ES-I3 (cell line): ENCODE measurements around the gene RAVER1.
A peak's percentile ranks its signal among the peaks of the same experiment; 100 is the strongest.
"Not testable (repeated sequence)": the region's sequence is repeated elsewhere in the genome, so short reads cannot be mapped to it uniquely, and the experiment has no call there.

Source experiments
- H3K36me3 ChIP-seq: 2 replicates; pipeline ENCODE4 v1.6.1; 2013; ENCODE audit warnings: mild to moderate bottlenecking, low read length, control low read depth, moderate library complexity; ENCODE audit not compliant: insufficient read depth
- H3K4me1 ChIP-seq: 2 replicates; pipeline ENCODE4 v1.6.1; 2013; ENCODE audit warnings: mild to moderate bottlenecking, control low read depth, low read length; ENCODE audit not compliant: insufficient read depth
- H3K9ac ChIP-seq: 2 replicates; pipeline ENCODE4 v1.6.1; 2013; ENCODE audit warnings: low read depth, mild to moderate bottlenecking, low read length, moderate library complexity
- H3K9me3 ChIP-seq: 2 replicates; pipeline ENCODE4 v1.6.1; 2013; ENCODE audit warnings: mild to moderate bottlenecking, low read length, moderate library complexity; ENCODE audit not compliant: control insufficient read depth, insufficient read depth

The RAVER1 gene

DNA sequence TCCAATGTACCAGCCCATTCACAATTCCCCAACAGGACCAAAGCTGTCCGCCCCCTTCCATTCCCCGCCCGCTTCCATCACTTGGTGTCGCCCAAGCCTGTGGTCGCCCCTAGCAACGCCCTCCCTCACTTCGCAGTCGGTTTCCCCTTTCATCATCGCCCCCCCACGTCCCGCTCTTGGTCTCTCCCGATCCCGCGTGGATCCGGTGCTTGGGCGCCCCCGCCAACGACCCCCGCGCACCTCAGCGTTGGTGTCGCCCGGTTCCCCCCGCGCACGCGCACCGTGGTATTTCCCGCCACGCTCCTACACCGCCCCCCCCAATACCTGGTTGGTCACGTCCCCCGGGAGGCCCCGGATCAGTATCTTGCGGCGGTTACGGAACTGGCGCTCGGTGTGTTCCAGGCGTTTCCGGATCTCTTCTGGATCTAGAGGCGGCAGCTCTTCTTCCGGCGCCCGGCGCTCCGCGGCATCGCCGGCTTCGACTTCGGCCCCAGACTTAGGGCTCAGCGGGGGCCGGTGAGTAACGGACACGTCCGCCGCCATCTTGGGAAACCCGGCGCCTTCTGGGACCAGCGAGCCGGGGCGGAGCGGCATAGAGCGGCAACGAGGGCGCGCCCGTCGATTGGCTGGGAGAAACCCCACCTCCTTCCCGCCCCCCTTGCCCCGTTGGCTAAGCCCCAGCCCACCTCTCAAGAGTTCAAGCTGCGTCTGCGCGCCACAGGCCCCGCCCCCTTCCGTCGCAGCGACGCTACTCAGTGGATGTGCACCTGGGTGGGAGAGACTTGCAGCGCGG lies at the start of gene RAVER1:
TSS of gene RAVER1 (minus strand) at position 565 of the 793 bp plus-strand sequence. CDS start at position 543, 22 bp downstream.
- peaks cover 4% of the 10 kb centered on the region; the same call in 1 of the 2 replicates for H3K4me1 ChIP-seq
- H3K9me3 ChIP-seq: no peaks in the 10 kb centered on the region

GRCh38 chr19:10383223-10383499 lies 49.8 kb upstream of the RAVER1 start:
- not testable (repeated sequence) for H3K9ac ChIP-seq, H3K9me3 ChIP-seq, H3K4me1 ChIP-seq, H3K36me3 ChIP-seq

More for the DNA sequence above, at the start of gene RAVER1:
- H3K36me3 ChIP-seq: peaks cover 17% of the 10 kb centered on the region
- peak within 1 kb of the TSS; percentile 98 for H3K9ac ChIP-seq

DNA sequence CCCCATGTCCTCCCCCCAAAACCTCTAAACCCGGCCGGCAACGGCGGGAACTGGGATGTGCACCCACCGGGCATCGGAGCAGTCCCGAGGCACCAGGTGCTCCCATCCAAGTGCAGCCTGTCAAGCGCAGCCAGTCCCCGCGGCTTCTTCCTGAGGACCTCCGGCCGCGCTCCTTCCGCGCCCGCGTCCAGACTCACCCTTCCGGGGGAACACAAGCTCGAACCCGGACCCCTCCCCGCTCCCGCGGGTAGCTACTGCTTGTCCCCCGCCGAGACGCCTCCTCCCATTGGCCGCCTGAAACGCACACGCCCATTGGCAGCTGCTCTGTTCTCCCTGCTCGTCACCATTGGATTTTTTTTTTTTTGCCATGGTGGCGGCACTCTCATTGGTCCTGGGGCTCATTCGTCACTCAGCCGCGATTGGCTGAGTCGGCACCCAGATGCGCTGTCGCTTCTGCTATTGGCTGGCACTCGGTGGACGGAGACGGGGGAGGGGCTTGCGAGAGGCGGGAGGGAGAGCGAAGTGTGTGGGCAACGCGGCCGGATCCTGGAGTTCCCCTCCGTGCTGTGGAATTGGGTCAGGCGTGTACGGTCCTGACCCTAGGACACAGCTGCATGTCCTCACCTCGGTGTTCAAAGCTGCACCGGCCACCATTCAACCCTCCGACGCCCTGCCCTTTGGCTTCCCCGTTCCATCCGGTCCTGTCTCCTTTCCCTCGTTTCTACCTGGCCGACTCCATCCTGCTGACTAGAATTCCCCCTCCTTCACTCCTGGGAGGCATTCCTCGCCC lies 47.2 kb upstream of the RAVER1 start, which contains the start of gene TYK2:
TSS of gene TYK2 (minus strand) at position 260 of the 790 bp plus-strand sequence. CDS start 2,166 bp downstream, outside the sequence.
- Histone ChIP-seq H3K4me1 (no peaks in the 10 kb centered on the region), H3K9me3 (no peaks in the 10 kb centered on the region), H3K36me3 (no peaks in the 10 kb centered on the region), H3K9ac (peak within 1 kb of the TSS; percentile 83)

DNA sequence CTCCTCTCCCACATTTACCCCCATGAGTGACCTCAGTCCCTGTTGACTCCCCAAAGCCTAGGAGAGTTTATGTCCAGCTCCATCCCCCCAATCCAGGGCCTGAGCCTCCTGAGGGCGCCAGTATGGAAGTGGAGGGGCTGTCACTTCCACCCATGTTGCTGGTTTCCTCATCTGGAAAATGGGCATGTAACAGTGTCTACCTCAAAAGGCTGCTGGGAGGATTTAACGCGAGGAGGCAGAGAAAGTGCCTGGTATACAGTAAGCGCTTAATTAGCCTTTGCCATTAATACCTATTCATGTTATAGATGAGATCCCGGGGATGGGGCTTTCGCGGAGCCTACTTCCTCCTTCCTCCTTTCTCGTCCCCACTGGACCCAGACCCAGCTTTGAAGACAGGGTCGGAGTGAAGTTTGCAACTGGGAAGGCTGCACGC lies 46.6 kb upstream of the RAVER1 start:
- Histone ChIP-seq H3K36me3 (no peaks in the 10 kb centered on the region; the same call in 1 of the 2 replicates), H3K9ac (peak overlapping the region; percentile 82), H3K4me1 (no peaks in the 10 kb centered on the region), H3K9me3 (no peaks in the 10 kb centered on the region)

GRCh38 chr19:10378124-10378523 lies 44.8 kb upstream of the RAVER1 start:
- Histone ChIP-seq H3K36me3 (no peaks in the 10 kb centered on the region; the same call in 1 of the 2 replicates), H3K4me1 (no peaks in the 10 kb centered on the region), H3K9me3 (no peaks in the 10 kb centered on the region), H3K9ac (no peak overlapping the region)

DNA sequence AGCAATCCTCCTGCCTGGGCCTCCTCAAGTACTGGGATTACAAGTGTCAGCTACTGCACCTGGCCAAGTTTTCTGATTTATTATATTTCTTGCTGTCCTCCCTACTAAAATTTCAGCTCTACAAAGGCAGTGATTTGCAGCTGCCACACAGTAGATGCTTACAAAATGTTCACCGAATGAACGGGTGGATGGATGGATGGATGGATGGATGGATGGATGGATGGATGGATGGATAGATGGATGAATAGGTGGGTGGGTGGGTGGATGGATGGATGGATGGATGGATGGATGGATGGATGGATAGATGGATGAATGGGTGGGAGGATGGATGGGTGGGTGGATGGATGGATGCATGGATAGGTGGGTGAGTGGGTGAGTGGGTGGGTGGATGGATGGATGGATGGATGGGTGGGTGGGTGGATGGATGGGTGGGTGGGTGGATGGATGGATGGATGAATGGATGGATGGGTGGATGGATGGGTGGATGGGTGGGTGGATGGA lies 43.9 kb upstream of the RAVER1 start:
- not testable (repeated sequence) for H3K9ac ChIP-seq, H3K36me3 ChIP-seq, H3K9me3 ChIP-seq, H3K4me1 ChIP-seq

DNA sequence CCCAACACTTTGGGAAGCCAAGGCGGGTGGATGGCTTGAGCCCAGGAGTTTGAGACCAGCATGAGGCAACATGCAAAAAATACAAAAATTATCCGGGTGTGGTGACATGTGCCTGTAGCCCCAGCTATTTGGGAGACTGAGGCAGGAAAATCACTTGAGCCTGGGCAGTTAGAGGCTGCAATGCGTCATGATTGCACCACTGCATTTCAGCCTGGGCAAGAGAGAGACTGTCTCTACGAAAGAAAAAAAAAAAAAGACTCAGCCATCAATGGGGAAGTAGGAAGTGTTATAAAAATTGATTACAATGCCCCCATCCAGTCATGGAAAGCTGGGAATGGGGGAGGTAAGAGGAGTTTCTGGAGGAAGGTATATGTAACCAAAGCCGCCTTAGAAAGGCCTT lies 41.6 kb upstream of the RAVER1 start:
- no peaks in the 10 kb centered on the region for H3K4me1 ChIP-seq
- H3K36me3 ChIP-seq: no peaks in the 10 kb centered on the region; the same call in 1 of the 2 replicates
- H3K9ac ChIP-seq: no peak overlapping the region
- no peaks in the 10 kb centered on the region for H3K9me3 ChIP-seq

DNA sequence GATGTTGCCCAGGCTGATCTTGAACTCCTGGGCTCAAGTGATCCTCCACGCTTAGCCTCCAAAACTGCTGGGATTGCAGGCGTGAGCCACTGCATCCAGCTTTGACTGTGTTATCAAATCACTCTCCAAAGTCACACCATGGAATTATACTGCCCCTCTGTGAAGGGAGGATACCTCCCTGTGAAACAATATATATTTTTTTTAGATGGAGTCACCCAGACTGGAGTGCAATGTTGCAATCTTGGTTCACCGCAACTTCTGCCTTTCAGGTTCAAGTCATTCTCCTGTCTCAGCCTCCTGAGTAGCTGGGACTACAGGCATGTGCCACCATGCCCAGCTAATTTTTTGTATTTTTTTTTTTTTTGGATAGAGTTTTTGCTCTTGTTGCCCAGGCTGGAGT lies 39.4 kb upstream of the RAVER1 start:
- H3K36me3 ChIP-seq: peaks cover 2% of the 10 kb centered on the region
- no peaks in the 10 kb centered on the region for H3K4me1 ChIP-seq
- H3K9ac ChIP-seq: no peak overlapping the region
- H3K9me3 ChIP-seq: no peaks in the 10 kb centered on the region

- Histone ChIP-seq H3K9me3 (no peaks in the 10 kb centered on the region), H3K9ac (no peak overlapping the region), H3K36me3 (peaks cover 2% of the 10 kb centered on the region; the same call in 1 of the 2 replicates), H3K4me1 (no peaks in the 10 kb centered on the region)
These were observed 34.9 kb upstream of the RAVER1 start for GRCh38 chr19:10368101-10368803.

- H3K9ac ChIP-seq, H3K9me3 ChIP-seq, H3K4me1 ChIP-seq, H3K36me3 ChIP-seq: not testable (repeated sequence)
These were observed 33.7 kb upstream of the RAVER1 start for GRCh38 chr19:10366950-10367512.

GRCh38 chr19:10365518-10365917 lies 32.2 kb upstream of the RAVER1 start:
- Histone ChIP-seq H3K9ac (no peak overlapping the region), H3K9me3 (no peaks in the 10 kb centered on the region), H3K4me1 (no peaks in the 10 kb centered on the region), H3K36me3 (peaks cover 2% of the 10 kb centered on the region; the same call in 1 of the 2 replicates)

- peaks cover 2% of the 10 kb centered on the region; the same call in 1 of the 2 replicates for H3K36me3 ChIP-seq
- no peak overlapping the region for H3K9ac ChIP-seq
- no peaks in the 10 kb centered on the region for H3K4me1 ChIP-seq
- no peaks in the 10 kb centered on the region for H3K9me3 ChIP-seq
These were observed 31.3 kb upstream of the RAVER1 start for GRCh38 chr19:10364644-10365043.

DNA sequence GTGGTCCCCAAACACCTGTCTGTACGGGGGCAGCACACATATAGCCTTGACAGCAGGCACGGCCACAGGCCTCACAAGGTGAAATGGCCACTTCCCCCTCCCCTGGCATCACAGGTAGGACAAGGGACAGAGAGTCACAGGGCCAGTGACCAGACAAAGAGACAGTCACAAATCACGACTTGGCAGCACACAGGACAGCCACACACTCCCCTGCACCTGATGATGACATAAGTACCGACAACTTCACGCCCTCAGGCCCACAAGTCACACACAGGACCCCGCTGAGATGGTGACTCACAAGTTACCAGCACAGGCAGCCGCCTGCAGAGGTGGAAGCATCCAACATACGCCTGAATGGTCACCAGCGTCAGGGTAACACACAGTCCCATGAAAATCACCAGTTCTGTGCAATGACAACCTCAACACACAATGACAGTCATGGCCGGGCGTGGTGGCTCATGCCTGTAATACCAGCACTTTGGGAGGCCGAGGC lies 30.5 kb upstream of the RAVER1 start:
- Histone ChIP-seq H3K9ac (no peak overlapping the region), H3K4me1 (no peaks in the 10 kb centered on the region), H3K9me3 (no peaks in the 10 kb centered on the region), H3K36me3 (peaks cover 2% of the 10 kb centered on the region; the same call in 1 of the 2 replicates)

GRCh38 chr19:10362259-10362658 lies 28.9 kb upstream of the RAVER1 start:
- H3K36me3 ChIP-seq: no peaks in the 10 kb centered on the region
- H3K9ac ChIP-seq: no peak overlapping the region
- no peaks in the 10 kb centered on the region for H3K9me3 ChIP-seq
- no peaks in the 10 kb centered on the region for H3K4me1 ChIP-seq
